COLO829 (cell line): ENCODE data around the gene HIBCH.
"Not testable (repeated sequence)": the region's sequence is repeated elsewhere in the genome, so short reads cannot be mapped to it uniquely, and the experiment has no call there.

Experiments
- DNase-seq: peaks from one replicate; pipeline ENCODE4 v3.0.0; 2012; ENCODE audit warnings: low spot score

HIBCH gene

DNA sequence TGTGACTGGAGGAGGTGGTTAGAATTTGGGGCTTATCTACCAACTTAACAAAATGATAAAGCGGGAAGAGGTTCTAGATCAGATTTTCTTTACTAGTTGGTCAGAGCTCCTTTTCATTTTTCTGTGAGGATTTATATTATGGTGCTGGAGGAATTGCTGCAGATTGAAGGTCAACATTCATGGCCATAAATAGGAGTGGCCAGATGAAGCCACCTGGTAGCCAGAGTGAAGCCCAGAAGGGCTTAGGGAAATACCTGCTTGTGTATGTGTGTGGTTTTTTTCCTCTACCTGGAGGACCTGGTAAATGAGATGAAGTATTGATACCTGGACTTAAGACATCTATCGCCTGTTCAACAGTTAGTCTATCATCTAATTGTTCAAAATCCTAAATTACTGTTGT is 134.2 kb downstream of the HIBCH start:
- no peak for DNase-seq

GRCh38 chr2:190184460-190184859 is 135.2 kb downstream of the HIBCH start:
- DNase-seq = no peak

GRCh38 chr2:190183539-190183938 is 136.1 kb downstream of the HIBCH start:
- DNase-seq = no peak

GRCh38 chr2:190182071-190182524 is 137.5 kb downstream of the HIBCH start:
- DNase-seq = no peak

DNA sequence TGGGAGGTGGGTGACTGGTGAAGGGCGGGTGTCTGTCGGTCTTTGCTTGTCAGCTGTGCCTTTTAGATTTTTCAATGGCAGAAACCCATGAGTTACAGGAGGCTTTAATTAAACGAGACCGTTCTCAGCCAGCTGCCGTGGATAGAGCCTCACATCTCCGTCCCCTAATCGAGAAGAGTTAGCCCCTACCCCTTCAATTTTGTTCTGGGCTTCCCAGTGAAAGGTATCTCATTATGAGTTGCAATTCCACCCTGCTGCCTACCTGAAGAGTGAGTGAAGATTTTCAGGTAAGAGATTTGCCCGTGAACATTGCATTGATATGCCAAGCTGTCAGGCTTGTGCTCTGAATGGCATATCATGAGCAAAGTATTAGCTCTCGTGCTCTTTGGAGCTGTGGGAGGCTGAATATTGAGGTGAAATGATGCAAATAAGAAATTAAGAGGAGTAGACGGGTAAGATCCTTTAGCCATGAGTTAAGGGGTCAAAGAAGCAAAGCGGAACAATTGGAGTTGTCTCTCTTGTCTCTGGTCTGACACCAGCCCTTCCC is 138.4 kb downstream of the HIBCH start:
- no peak for DNase-seq

- no peak for DNase-seq
Measured at GRCh38 chr2:190180313-190181122, 139.1 kb downstream of the HIBCH start.

- peak; percentile 43 for DNase-seq
Measured at GRCh38 chr2:190179754-190180312, 139.8 kb downstream of the HIBCH start.

GRCh38 chr2:190178066-190178722 is 141.4 kb downstream of the HIBCH start:
- no peak for DNase-seq

DNA sequence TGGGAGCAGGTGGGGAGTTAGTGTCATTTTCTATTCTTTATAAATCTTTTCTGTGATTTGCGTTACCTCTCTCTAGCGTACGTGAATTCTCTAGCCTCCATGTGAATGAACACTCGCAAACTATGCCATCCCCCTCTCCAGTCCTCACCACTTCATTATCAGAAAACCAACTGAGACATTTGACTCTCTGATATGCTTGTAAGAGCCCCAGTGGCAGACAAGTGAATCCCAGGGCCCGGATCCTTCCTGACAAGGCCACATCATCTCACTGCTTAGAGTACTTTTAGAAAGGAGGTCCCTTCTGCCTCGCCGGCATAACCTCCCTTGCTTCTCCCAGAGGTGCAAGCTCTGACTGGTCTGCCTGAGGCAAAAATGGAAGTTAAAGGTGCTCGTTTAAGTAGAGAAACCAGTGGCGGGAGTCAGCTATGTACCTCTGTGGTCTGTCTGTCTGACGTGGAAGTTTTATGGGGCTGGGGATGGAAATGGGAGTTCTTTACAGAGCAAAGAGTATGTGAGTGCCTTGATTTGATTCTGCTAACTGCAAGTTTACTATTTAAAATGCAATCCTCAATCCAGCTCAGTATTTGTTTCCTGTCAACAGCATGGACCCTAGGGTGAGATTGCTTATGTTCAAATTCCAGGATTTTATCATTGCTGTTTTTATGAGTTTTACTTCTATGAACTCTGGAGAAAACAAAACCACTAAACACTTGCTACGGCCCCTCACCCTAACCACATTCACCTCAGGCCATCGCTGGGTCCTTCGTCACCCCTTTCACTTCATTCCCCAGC is 142.2 kb downstream of the HIBCH start:
- no peak for DNase-seq

GRCh38 chr2:190173392-190173791 is 146.2 kb downstream of the HIBCH start:
- no peak for DNase-seq

- DNase-seq = no peak
Measured at GRCh38 chr2:190170673-190171072, 149.0 kb downstream of the HIBCH start.

- DNase-seq = no peak
Measured at GRCh38 chr2:190169221-190170072, 150.2 kb downstream of the HIBCH start.

DNA sequence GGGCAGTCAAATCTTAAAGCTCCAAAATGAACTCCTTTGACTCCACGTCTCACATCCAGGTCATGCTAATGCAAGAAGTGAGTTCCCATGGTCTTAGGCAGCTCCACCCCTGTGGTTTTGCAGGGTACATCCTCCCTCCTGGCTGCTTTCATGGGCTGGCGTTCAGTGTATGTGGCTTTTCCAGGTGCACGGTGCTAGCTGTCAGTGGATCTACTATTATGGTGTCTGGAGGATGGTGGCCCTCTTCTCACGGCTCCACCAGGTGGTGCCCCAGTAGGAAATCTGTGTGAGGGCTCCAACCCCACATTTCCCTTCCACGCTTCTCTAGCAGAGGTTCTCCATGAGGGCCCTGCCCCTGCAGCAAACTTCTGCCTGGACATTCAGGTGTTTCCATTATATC is 151.9 kb downstream of the HIBCH start:
- no peak for DNase-seq

GRCh38 chr2:190165491-190165890 is 154.1 kb downstream of the HIBCH start:
- no peak for DNase-seq

GRCh38 chr2:190162851-190163250 is 156.8 kb downstream of the HIBCH start:
- no peak for DNase-seq

DNA sequence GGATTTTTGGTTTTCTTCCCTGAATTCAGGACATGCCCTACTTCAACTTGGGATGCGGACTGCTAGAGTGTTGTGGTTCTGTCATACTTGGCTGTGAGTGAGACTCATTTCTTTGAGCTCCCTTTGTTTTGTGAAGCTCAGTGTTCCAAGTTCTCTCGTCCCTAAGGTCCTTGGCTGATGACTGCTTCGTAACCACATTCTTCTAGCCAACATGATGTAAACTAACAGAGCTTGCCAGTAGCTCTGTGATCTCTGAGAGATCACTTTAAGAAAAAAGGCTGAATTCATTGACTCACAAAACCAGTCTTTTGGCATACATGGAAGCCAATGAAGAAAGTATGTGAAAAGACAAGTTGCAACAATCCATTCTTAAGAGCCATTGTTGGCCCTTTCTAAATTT is 160.2 kb downstream of the HIBCH start:
- DNase-seq = no peak

- no peak for DNase-seq
Measured at GRCh38 chr2:190158798-190159434, 160.7 kb downstream of the HIBCH start.

DNA sequence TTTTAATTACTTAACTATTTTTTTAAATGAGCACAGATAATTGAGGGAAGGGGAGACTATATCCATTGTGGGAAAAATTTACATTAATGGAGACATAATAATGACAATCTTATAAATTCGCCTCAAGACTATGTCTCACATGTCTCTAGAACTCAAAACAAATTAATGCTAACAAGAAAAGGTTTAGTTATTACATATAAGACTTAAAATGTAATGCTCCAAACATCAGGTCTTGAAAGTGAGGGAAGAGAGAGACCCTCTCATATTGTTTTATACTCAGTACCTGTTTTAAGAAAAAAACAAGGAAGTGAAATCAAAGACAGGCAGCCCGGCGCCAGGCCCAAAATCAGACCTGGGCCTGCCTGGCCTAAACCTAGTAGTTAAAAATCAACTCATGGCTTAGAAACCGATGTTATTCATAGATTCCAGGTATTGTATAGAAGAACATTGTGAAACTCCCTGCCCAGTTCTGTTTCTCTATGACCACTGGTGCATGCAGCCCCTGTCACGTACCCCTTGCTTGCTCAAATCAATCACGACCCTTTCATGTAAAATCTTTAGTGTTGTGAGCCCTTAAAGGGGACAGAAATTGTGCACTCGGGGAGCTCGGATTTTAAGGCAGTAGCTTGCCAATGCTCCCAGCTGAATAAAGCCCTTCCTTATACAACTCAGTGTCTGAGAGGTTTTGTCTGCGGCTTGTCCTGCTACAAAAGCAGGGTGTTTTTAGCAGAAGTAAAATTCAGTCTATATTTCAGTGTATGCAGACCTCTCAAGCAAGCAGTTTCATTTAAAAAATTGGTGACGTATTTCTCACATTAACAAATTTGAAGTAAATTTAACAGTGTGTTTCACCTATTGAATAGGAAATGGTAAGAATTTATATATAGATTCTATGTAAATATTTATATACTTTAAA is 161.8 kb downstream of the HIBCH start:
- not testable (repeated sequence) for DNase-seq

DNA sequence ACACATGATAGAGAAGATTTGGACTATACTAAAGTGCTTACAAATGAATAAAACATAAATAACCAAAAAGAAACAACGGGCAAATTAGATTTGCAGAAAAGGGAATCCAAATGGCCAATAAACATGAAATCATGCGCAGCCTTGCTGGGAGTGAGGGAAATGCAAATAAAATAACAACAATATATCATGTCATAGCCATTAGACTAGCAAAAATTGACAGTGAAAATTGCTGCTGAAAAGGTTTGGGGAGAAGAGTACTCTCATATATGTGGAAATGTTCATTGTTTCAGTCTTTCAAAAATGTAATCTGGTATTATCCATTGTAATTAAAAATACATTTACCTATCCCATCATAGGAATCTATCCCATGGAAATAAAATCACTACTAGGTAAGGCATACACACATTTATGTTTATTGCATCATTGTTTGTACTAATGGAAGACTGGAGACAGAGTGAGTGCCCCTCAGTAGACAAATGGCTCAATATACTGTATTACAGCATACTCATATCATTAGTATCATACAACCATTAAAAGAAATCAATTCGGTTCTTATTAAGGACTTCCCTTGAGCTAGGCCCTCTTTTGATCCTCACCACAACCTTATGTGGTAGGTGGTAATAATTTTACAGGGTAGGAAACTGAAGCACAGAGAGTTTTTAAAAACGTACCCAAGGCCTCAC is 163.0 kb downstream of the HIBCH start:
- DNase-seq = no peak
